ENCODE data around the gene KCNC3. TPM values are rescaled to one million over a fixed set of nuclear protein-coding genes. Genes with fewer than 3 reads are reported as not detected.

Gene KCNC3
- total and polyA plus RNA-seq, 2 of the 13 experiments (the other 11 are each of a cell fraction or from before 2014, with no cell fraction given) = 0.29 to 1.7 TPM

DNA sequence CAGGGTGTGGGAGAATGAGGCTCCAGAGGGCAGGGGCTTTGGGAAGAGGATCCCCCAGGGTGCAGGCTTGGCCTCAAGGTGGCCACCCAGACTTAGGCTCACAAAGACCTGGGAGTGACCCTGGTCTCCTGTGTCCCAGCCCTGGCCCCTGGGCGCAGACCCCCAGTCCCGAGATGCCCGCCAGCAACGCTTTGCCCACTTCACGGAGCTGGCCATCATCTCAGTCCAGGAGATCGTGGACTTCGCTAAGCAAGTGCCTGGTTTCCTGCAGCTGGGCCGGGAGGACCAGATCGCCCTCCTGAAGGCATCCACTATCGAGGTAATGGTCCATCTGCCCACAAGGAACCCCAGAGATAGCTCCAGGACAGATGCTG is 49.7 kb upstream of the KCNC3 start (continued):
- TF ChIP-seq DNMT3B (CRISPR knock-in tag; conservative IDR thresholded peaks at IDR 0.05) (no peak), ISL2 (CRISPR knock-in tag; IDR thresholded peaks at IDR 0.05) (no peak), ZNF556 (CRISPR knock-in tag; IDR thresholded peaks at IDR 0.05; ENCODE audit: borderline replicate concordance) (no peak), ZNF124 (CRISPR knock-in tag; IDR thresholded peaks at IDR 0.05) (no peak), ZBTB7A (CRISPR knock-in tag; IDR thresholded peaks at IDR 0.05) (no peak), FIP1L1 (IDR thresholded peaks at IDR 0.05; ENCODE audit: borderline replicate concordance, insufficient read depth, low read depth, low read length) (no peak)
- TF ChIP-seq, protein P1, sequence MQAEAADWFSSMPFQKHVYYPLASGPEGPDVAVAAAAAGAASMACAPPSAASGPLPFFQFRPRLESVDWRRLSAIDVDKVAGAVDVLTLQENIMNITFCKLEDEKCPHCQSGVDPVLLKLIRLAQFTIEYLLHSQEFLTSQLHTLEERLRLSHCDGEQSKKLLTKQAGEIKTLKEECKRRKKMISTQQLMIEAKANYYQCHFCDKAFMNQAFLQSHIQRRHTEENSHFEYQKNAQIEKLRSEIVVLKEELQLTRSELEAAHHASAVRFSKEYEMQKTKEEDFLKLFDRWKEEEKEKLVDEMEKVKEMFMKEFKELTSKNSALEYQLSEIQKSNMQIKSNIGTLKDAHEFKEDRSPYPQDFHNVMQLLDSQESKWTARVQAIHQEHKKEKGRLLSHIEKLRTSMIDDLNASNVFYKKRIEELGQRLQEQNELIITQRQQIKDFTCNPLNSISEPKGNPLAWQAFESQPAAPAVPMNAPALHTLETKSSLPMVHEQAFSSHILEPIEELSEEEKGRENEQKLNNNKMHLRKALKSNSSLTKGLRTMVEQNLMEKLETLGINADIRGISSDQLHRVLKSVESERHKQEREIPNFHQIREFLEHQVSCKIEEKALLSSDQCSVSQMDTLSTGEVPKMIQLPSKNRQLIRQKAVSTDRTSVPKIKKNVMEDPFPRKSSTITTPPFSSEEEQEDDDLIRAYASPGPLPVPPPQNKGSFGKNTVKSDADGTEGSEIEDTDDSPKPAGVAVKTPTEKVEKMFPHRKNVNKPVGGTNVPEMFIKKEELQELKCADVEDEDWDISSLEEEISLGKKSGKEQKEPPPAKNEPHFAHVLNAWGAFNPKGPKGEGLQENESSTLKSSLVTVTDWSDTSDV (CRISPR knock-in tag; IDR thresholded peaks at IDR 0.05) = no peak

DNA sequence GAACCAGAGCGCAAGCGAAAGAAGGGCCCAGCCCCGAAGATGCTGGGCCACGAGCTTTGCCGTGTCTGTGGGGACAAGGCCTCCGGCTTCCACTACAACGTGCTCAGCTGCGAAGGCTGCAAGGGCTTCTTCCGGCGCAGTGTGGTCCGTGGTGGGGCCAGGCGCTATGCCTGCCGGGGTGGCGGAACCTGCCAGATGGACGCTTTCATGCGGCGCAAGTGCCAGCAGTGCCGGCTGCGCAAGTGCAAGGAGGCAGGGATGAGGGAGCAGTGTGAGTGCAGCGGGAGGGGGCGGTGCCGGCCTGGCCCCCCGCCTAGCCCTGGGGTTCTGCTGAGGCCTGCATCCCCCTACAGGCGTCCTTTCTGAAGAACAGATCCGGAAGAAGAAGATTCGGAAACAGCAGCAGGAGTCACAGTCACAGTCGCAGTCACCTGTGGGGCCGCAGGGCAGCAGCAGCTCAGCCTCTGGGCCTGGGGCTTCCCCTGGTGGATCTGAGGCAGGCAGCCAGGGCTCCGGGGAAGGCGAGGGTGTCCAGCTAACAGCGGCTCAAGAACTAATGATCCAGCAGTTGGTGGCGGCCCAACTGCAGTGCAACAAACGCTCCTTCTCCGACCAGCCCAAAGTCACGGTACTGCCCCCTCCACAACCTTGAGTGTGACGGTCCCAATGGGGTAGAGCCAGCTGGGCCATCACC is 49.1 kb upstream of the KCNC3 start:
- Histone ChIP-seq H3K9me3 (ENCODE audit: low read length) (no peaks in the 10 kb centered on the region), H4K20me1 (ENCODE audit: insufficient read depth, low read length) (no peaks in the 10 kb centered on the region), H3K4me2 (ENCODE audit: low read depth, low read length) (no peak overlapping the region), H3K9ac (ENCODE audit: insufficient read depth, low read depth, low read length) (no peak overlapping the region), H3K4me1 (ENCODE audit: insufficient read depth, low read length) (peaks cover 3% of the 10 kb centered on the region), H3K36me3 (replicated peaks in 1 of 2; ENCODE audit: control insufficient read depth in 1 of 2, insufficient read depth in 2 of 2, low read length in 2 of 2) (peaks cover 18 to 33% of the 10 kb centered on the region in 2 experiments; a peak in 4 of 5 replicates), H2AFZ (ENCODE audit: low read length) (no peak overlapping the region), H3K79me2 (ENCODE audit: insufficient read depth, low read length) (no peaks in the 10 kb centered on the region), H3K27ac (ENCODE audit: extremely low read length, insufficient read depth, low read length) (no peak overlapping the region), H3K27me3 (ENCODE audit: control insufficient read depth in 1 of 2, insufficient read depth in 2 of 2, low read length in 2 of 2) (no peaks in the 10 kb centered on the region; a peak in 1 of 5 replicates), H3K4me3 (replicated peaks in 1 of 3; ENCODE audit: insufficient read depth in 1 of 3, low read depth in 2 of 3, low read length in 3 of 3) (no peak overlapping the region)
- intact Hi-C loops (cut with micrococcal nuclease; ENCODE audit: unreplicated experiment) = no loop called here
- no peak for FAIRE-seq
- ChIA-PET CTCF (ENCODE audit: low intra/inter-chr PET ratio, low total read pairs) (no interaction called here), POLR2A (no interaction called here)
- DNase-seq (ENCODE audit: low spot score) = no peak
- in situ Hi-C loops (cut with HindIII; ENCODE audit: extremely low pct_ligation_motif_present, low pct_unique_long_range_greater_than_20kb) = loop anchor here (10.0 kb wide), 1 partner anchor 86 kb away; no protein-coding TSS in a partner anchor
- TSS peak; percentile 44 for BruUV-seq (replicated peaks)
- over 99% methylated on average over 19 of the region's 36 CpGs for WGBS (ENCODE audit: low lambda C conversion rate)
- ATAC-seq = no peak
- TF ChIP-seq NFE2L1 (CRISPR knock-in tag; IDR thresholded peaks at IDR 0.05; ENCODE audit: borderline replicate concordance) = no peak
- TF ChIP-seq PHB2 (IDR thresholded peaks at IDR 0.05; ENCODE audit: partially characterized antibody) = no peak
- TF ChIP-seq ZNF670 (CRISPR knock-in tag; IDR thresholded peaks at IDR 0.05; ENCODE audit: borderline replicate concordance) = no peak
- TF ChIP-seq RBFOX2 (IDR thresholded peaks at IDR 0.05; ENCODE audit: low read depth, low read length) = peak; percentile 22; the same call in 1 of the 2 replicates
- TF ChIP-seq, protein P2, sequence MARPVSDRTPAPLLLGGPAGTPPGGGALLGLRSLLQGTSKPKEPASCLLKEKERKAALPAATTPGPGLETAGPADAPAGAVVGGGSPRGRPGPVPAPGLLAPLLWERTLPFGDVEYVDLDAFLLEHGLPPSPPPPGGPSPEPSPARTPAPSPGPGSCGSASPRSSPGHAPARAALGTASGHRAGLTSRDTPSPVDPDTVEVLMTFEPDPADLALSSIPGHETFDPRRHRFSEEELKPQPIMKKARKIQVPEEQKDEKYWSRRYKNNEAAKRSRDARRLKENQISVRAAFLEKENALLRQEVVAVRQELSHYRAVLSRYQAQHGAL (CRISPR knock-in tag; IDR thresholded peaks at IDR 0.05; ENCODE audit: not compliant biosample characterization) = no peak

Measured in HepG2 (cell line).